HepG2 (cell line): Measurements from ENCODE around the gene PRDX2. TPM values are rescaled to one million over a fixed set of nuclear protein-coding genes. Genes with fewer than 3 reads are reported as not detected.
A peak's percentile ranks its signal among the peaks of the same experiment; 100 is the strongest.

Experiments
- ARID4A ChIP-seq: sonication (generic); formaldehyde crosslinking; IDR thresholded peaks from 2 replicates; pipeline ENCODE4 v1.5.0; 2020; ENCODE audit warnings: mild to moderate bottlenecking, missing genetic modification reagents, borderline replicate concordance
- BCLAF1 ChIP-seq: fragments of 450-650 bp; IDR thresholded peaks from 2 replicates; pipeline ENCODE4 v1.6.1; 2017; ENCODE audit warnings: mild to moderate bottlenecking
- KIAA2018 ChIP-seq: sonication (generic); formaldehyde crosslinking; IDR thresholded peaks from 2 replicates; pipeline ENCODE4 v1.5.0; 2020; ENCODE audit warnings: mild to moderate bottlenecking, missing genetic modification reagents, borderline replicate concordance
- MED13 ChIP-seq: sonication (generic); formaldehyde crosslinking; IDR thresholded peaks from 2 replicates; pipeline ENCODE4 v1.5.0; 2020; ENCODE audit warnings: missing genetic modification reagents
- RARA ChIP-seq: IDR thresholded peaks from 2 replicates; pipeline ENCODE4 v1.6.1; 2016; ENCODE audit warnings: missing genetic modification reagents, missing compliant biosample characterization
- RNF2 ChIP-seq: fragments of 450-650 bp; conservative IDR thresholded peaks from 2 replicates; pipeline ENCODE4 v1.6.1; 2016; ENCODE audit warnings: low read depth
- SMAD9 ChIP-seq: sonication (generic); formaldehyde crosslinking; IDR thresholded peaks from 2 replicates; pipeline ENCODE4 v1.5.1; 2020; ENCODE audit warnings: mild to moderate bottlenecking, missing genetic modification reagents
- STAT5B ChIP-seq: sonication (generic); formaldehyde crosslinking; IDR thresholded peaks from 2 replicates; pipeline ENCODE4 v1.4.0; 2020; ENCODE audit warnings: missing genetic modification reagents
- ZFP1 ChIP-seq: IDR thresholded peaks from 2 replicates; pipeline ENCODE4 v1.6.1; 2016
- ZNF367 ChIP-seq: sonication (generic); formaldehyde crosslinking; IDR thresholded peaks from 2 replicates; pipeline ENCODE4 v1.4.0; 2020; ENCODE audit warnings: missing genetic modification reagents, borderline replicate concordance
- ZNF550 ChIP-seq: sonication (generic); formaldehyde crosslinking; IDR thresholded peaks from 2 replicates; pipeline ENCODE4 v1.4.0; 2020; ENCODE audit warnings: mild to moderate bottlenecking, missing genetic modification reagents, borderline replicate concordance
- ZNF616 ChIP-seq: sonication (generic); formaldehyde crosslinking; IDR thresholded peaks from 2 replicates; pipeline ENCODE4 v1.5.0; 2020; ENCODE audit warnings: low read depth, mild to moderate bottlenecking, missing genetic modification reagents
- ZSCAN12 ChIP-seq: sonication (generic); formaldehyde crosslinking; IDR thresholded peaks from 2 replicates; pipeline ENCODE4 v1.9.0; 2021; ENCODE audit warnings: mild to moderate bottlenecking, missing genetic modification reagents
- polyA plus RNA-seq, 8 experiments: library from polyadenylated mRNA; depleted of rRNA in 3 of 8; stranded (reverse) in 7 of 8; unstranded in 1 of 8; fragments of >200 nt; fragmentation: Illumina TruSeq in 4 of 8; extraction: Trizol in 4 of 8; gene quantifications; 2 replicates each; pipeline versions ENCODE4 v1.2.1 to v1.2.3, GENCODE V29; 2011 to 2016; ENCODE audit warnings: low read depth in 4 of 8, missing spikeins in 1 of 8, mixed read lengths in 1 of 8; ENCODE audit not compliant: insufficient read depth in 1 of 8
- total RNA-seq, 5 experiments: library from RNA; depleted of rRNA; stranded (reverse); fragments of >200 nt; fragmentation: Illumina TruSeq; extraction: Trizol; gene quantifications; 2 replicates each; pipeline ENCODE4 v1.2.3, GENCODE V29; 2016; ENCODE audit warnings: low read depth in 1 of 5

Gene PRDX2
- total and polyA plus RNA-seq, 2 of the 13 experiments (the other 11 are each of a cell fraction or from before 2014, with no cell fraction given) = 218 to 381 TPM

GRCh38 chr19:12791345-12792050 is 10.1 kb downstream of the PRDX2 start, which contains the start of gene JUNB (continued):
- TF ChIP-seq ZNF550 (CRISPR knock-in tag) = no peak; the same call in 1 of the 2 replicates
- 0 out of 2 replicates have a peak, but pooled peaks have one; percentile 61 for TF ChIP-seq KIAA2018 (CRISPR knock-in tag)
- TF ChIP-seq ZSCAN12 (CRISPR knock-in tag) = no peak; the same call in 1 of the 2 replicates
- peak; percentile 79; the same call in 1 of the 2 replicates for TF ChIP-seq STAT5B
- no peak; the same call in 1 of the 2 replicates for TF ChIP-seq RNF2
- TF ChIP-seq ZFP1 (CRISPR knock-in tag) = no peak
- TF ChIP-seq MED13 (CRISPR knock-in tag) = no peak
- no peak; the same call in 1 of the 2 replicates for TF ChIP-seq ZNF616 (CRISPR knock-in tag)
- peak; percentile 70 for TF ChIP-seq RARA (CRISPR knock-in tag)
- TF ChIP-seq SMAD9 (CRISPR knock-in tag) = no peak
- TF ChIP-seq ZNF367 (CRISPR knock-in tag) = no peak
- TF ChIP-seq BCLAF1 = no peak
- peak; percentile 93; the same call in 1 of the 2 replicates for TF ChIP-seq ARID4A (CRISPR knock-in tag)
